Measurements from ENCODE around the gene KDM4F. TPM values are rescaled to one million over a fixed set of nuclear protein-coding genes. Genes with fewer than 3 reads are reported as not detected.

Gene KDM4F
- not detected in 2 replicates for total RNA-seq

DNA sequence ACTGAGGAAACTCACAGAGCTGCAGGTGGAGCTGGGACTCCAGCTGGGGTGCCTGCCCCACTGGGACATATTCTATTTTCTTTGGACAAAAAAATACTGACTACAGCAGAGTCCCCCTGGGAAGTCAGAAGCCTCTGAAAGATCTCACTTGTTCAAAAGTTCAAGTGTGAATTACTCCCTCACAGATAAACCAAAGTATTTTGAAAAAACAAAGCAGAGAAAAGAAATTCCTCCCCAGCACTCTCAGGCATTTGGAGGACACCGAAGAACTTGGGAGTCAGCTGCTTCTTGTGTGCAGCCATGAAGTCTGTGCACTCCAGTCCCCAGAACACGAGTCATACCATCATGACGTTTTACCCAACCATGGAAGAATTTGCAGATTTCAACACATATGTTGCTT is at the start of gene KDM4F:
TSS of gene KDM4F (plus strand) at position 301 of the 400 bp plus-strand sequence.

DNA sequence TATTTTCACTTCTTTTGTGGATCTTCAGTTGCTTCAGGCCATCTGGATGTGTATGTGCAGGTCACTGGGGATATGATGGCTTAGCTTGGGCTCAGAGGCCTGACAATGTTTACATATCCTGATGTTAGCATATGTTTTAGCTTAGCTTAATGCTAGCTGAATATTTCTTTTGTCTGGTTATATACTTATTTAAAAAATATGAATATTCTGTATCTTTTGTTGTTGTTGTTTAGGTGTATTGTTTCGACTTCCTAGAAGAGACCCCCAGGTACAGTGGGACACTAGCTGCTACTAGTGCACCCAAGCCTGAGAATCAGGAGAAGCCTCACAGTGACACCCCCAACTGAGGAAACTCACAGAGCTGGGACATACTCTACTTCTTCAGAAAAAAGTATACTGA is 24.3 kb upstream of the KDM4F start, which contains the start of gene KDM4E:
TSS of gene KDM4E (plus strand) at position 301 of the 400 bp plus-strand sequence. CDS start 300 bp downstream, outside the sequence.

DNA sequence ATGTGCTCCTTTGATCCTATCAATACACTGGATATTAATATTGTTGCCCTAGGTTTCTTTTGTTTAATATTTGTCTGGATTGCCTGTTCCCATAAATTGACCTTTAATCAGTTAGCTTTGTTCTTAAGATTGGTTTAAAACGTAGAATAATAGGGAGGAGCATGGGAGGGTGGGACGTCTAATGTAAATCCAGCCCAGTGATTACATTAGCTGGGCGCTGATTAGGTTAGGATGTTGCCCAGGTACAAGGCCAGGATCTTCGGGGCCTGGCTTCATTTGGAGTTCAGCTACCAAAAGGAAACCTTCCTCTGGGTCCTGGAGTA is 17.5 kb downstream of the KDM4F start, which contains the start of gene SRSF8:
TSS of gene SRSF8 (plus strand) at position 204 of the 323 bp plus-strand sequence. CDS start 308 bp downstream, outside the sequence.

DNA sequence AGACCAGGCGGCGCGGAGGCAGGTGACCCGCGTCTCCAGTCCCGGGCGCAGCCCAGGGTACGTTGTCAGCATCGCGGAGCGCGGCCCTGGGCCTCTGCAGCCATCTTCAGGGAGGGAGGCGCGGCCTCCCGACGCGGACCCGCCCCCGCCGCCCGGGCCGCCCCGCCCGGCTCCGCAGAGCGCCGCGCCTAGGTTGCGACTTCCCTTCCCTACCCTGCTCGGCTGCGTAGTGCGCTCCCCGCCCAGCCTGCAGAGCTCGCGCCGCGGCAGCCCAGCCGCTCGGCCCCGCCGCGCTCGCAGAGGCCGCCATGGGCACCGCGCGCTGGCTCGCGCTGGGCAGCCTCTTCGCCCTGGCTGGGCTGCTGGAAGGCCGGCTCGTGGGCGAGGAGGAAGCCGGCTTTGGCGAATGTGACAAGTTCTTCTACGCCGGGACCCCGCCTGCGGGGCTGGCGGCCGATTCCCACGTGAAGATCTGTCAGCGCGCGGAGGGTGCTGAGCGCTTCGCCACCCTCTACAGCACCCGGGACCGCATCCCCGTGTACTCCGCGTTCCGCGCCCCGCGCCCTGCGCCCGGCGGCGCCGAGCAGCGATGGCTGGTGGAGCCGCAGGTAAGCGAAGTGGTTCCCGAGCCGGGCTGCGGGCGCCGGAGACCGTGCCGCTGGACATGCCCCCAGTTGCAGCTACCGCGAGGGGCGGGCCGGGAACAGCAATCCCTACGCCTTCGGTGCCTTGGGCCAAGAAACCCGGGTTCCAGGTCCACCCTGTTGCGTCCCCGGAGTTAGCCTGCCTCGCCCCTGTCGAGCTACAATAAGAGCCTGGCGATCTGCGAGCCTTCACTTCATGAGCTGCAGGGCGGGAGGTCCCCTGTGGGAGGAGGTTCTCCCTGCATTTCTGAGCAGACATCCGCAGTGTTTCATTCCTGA is 40.7 kb downstream of the KDM4F start, which contains the start of gene ENDOD1:
TSS of gene ENDOD1 (plus strand) at position 227 of the 923 bp plus-strand sequence. CDS start at position 309, 82 bp downstream.

Other genes with a start within 250 kb of the KDM4F start
- gene CWC15, start 75.9 kb upstream of the KDM4F start, total RNA-seq = 36.6 and 44.2 TPM in 2 replicates
- 2.1 and 2.7 TPM in 2 replicates for gene KDM4D, start 75.7 kb upstream of the KDM4F start, total RNA-seq
- gene KDM4E, start 24.2 kb upstream of the KDM4F start, total RNA-seq = not detected in 2 replicates
- 13.7 and 17.0 TPM in 2 replicates for gene SRSF8, start 17.5 kb downstream of the KDM4F start, total RNA-seq
- 20.1 and 23.4 TPM in 2 replicates for gene ENDOD1, start 40.4 kb downstream of the KDM4F start, total RNA-seq
- 3.9 and 5.0 TPM in 2 replicates for gene SESN3, start 181.8 kb downstream of the KDM4F start, total RNA-seq